GM18868 (cell line): ENCODE results near the gene MPP7.

Experiments used
- ATAC-seq: cut with Tn5 transposase; IDR thresholded peaks from one replicate; pipeline ENCODE4 v1.9.1; 2021; ENCODE audit warnings: mild to moderate bottlenecking, moderate library complexity; ENCODE audit not compliant: unreplicated experiment

Gene MPP7

DNA sequence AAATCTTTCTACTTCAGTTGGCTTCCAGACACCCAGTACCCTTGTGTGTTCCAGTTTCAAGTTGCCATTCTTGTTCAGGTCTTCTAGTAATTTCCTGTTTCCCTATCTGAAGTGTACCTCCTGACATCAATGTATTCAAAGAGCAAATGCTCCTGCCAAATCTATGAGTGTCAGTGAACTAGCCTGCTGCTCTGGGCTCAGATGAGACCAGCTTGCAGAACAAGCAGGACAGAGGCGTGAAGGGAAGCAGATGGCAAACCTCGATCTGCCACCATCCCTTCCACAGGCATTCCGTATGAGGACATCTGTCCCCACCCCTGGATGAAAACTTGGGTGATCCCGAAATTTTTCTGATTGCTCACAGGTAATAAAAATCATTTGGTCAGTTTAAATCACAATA lies 4.4 kb upstream of the MPP7 start:
- no peak for ATAC-seq

DNA sequence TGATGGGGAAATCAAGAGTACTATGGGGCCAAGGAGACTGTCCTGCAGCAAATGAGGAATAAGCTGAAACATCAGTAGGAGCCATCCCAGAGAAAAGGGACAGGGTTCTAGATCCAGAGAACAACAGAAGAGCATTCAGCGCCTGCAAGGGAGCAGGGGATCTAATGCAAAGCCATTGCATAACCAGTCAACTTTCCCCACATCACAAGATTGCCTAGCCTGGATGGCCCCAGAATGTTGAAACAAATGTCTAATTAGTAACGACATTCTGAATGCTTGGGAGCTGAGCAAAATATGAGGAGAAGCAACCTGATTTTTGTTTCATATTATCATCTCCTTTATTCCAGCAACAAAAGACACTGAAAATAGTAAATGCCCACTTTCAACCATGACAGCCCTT lies 2.7 kb upstream of the MPP7 start:
- ATAC-seq, result no peak

DNA sequence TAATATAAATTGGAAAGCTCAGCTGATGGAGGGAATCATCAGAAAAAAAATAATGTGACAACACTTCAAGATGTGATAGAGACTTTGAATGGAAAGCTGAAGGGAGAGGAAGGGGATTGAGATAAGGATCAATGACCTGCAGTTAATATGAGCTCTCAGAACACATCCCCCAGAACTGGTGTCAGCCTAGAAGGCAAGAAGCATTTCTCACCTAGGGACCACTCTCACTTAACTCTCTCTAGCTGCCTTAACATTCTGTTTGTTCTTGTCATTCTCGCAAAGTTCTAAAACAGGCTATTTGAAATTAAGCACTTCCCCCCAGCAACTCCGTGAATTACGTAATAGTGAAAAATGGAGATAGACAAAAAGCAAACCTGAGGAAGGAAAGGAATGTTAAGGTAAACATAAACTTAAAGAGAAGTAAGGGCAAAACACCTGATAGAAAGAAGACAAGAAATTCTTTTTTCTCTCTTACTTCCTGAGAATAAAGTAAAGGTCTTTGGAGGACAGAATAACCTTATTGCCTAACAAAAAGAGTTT lies 1.2 kb upstream of the MPP7 start:
- no peak for ATAC-seq

DNA sequence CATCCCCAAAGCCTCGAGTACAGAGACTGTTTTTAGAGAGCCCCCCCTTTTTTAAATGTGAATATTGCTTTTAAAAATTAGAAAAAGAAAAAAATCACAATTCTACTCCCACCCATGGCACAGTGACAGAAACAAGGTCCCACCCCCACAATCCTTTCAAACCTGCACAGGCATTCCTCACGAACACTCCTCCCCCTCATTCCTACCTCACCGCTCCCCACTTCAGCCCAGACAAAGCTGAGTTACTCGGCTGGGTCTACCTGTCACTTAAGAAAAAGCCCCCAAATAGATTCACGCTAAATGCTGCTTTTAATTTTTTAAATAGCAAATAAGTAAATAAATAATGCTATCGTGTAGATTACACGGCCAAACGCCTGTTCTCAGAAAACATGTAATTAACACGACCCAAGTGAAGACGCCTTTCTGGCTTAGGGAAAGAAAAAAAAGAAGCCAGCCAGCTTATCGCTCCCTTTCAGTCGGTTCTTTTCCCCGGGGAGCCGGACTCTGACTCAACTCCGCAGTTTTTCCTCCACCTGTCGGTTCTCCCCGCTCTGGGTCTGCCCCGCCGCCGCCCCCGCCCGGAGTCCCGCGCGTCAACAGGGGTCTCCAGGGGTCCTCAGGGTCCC lies 739 bp downstream of the MPP7 start:
- no peak for ATAC-seq

DNA sequence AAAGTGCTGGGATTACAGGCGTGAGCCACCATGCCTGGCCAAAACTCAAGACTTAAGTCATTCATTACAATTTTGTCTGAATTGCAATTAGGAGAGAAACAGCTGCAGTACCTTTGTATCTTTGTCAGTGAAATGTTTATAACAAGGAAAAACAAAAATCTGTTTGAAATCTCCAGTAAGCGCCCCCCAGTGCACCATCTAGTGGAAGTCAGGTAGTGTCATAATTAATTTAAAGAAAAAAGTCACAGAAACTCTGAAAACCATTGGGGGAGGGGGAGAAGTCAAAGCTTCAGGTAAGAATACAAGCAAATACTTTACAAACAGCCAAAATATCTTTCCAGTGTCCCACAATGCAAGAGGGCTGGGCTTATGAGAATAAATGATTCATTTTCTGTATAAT lies 2.8 kb downstream of the MPP7 start:
- no peak for ATAC-seq

DNA sequence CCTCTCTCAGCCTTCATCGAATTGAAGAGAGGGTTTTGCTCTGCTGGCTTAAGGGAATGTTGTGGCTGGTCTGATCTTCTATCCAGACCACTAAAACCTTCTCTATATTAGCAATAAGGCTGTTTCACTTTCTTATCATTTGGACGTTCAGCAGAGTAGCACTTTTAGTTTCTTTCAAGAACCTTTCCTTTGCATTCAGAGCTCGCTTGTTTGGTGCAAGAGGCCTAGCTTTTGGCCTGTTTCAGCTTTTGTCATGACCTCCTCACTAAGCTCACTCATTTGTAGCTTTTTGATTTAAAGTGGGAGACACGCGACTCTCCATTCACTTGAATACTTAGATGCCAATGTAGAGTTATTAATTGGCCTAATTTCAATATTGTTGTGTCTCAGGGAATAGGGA lies 3.9 kb downstream of the MPP7 start:
- no peak for ATAC-seq

DNA sequence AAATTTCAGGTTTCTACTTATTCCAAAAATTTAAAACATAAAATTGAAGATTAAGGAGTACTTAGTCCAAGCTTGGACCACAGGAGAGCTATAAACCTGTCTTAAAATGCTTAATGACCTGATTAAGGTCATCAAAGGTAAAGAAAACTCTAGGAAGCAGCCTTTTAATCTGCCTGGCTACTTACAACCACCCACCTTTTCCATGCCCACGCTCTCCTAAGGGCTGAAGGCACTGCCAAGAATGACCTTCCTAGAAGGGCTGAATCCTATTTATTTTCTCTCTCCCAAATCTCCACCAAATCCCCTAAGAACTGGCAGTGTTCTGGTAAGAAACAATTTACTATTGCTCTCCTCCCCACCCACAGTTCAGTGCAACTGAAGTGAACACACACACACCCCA lies 6.8 kb downstream of the MPP7 start:
- no peak for ATAC-seq

DNA sequence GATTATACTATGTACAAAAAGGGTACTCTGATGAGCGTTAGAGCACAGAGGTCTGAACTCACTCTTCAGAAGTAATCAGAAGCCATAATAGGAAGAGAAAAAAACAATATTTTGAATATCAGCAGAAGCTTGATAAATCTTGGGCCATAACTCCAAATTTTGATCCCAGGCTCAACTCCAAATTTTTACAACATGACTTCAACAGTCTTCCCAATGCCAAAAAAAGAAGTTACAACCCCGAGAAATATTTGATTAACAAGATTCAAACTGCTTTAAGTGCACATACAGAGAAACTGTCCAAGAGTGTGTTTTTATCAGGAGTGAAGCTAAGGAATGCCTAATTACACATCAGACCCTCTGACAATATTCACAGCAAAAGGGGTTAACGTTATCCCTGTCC lies 7.5 kb downstream of the MPP7 start:
- ATAC-seq, result no peak

DNA sequence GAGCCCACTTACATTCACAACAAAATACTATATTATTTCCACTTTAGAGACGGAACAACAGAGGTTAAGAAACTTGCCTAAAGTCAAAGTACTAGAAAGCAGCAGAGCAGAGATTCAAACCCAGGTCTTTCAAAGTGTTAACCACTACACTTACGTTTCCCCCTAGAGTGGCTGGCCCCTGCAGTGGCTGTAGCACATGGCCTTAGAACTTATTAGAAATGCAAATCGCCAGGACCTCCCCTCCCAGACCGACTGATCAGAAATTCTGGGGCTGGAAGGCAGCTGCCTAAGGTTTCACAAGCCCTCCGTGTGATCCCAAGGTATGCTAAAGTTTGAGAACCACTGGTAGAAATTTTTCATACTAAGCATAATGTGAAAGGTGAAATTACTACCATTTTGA lies 8.1 kb downstream of the MPP7 start:
- no peak for ATAC-seq

DNA sequence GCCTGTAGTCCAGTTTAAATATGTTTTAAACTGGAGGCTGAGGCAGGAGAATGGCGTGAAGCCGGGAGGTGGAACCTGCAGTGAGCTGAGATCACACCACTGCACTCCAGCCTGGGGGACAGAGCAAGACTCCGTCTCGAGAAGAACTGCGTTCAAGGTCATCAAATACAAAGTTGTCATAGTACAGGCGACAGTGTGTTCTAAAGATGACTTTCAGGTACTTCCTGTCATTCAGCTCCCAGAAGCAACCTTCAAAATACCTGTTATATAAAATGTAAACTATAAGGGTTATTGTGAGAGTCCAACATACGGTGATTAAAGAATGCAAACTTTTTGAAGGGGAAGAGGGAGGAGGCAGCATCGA lies 8.7 kb downstream of the MPP7 start:
- ATAC-seq, result no peak

DNA sequence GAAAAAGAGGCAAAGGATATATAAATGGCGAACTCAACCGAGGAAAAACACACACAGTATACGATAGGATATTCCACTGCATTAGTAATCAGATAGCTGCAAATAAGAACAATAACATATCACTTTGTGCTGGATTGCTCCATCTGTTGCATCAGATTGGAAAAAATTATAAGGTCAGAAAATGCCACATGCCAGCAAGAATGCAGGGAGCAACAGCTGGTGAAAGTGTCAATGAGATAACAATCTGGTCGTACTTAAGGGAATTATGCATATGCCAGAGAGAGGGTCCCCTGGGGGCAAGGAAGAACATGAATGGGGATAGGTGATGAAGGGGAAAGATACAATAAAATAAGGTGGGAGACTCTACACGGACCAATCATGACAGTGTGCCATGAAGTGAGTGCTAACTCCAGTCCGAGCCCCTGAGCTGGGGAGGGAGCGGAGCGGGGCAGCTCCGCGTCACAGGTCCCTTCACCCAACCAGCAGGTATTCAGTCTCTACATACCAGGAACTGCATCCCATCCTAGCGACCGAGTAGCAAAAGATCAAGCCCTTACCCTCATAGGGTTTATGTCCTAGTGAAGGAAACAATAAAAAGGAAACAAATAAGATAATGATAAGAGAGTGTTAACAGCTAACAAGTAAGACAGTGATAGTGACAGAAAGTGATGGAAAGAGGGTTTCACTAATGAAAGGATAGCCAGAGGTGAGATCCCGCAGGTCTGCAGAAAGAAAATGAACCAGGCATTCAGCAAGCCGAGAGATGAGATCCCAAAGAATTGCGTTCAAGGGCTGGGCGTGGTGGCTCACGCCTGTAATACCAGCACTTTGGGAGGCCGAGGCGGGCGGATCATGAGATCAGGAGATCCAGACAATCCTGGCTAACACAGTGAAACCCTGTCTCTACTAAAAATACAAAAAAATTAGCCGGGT lies 9.4 kb downstream of the MPP7 start:
- ATAC-seq, result no peak

DNA sequence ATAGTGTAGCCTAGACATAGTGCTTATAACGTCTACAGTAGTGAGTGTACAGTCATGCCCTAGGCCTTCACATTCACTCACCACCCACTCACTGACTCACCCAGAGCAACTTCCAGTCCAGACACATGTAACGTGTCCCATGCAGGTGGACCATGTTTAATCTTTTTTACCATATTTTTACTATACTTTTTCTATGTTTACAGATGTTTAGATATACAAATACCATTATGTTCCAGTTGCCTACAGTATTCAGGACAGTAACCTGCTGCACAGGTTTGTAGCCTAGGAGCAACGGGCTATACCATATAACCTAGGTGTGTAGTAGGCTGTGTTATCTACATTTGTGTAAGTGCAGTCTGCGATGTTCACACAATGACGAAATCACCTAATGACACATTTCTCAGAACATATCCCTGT lies 11.0 kb downstream of the MPP7 start:
- ATAC-seq, result no peak

DNA sequence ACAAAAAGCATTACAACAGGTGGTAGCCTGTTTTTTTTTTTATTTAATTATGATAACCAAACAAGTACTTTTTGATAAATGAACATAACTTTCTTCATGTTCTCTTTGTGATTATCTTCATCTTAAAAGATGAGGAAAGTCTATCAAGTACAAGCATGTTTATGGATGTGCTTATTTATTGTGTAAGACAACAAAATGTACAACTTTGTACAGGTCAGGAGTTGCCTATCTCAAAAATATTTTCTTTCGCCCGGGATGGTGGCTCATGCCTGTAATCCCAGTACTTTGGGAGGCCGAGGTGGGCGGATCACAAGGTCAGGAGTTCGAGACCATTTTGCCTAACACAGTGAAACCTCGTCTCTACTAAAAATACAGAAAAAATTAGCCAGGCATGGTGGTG lies 17.0 kb downstream of the MPP7 start:
- ATAC-seq, result no peak

DNA sequence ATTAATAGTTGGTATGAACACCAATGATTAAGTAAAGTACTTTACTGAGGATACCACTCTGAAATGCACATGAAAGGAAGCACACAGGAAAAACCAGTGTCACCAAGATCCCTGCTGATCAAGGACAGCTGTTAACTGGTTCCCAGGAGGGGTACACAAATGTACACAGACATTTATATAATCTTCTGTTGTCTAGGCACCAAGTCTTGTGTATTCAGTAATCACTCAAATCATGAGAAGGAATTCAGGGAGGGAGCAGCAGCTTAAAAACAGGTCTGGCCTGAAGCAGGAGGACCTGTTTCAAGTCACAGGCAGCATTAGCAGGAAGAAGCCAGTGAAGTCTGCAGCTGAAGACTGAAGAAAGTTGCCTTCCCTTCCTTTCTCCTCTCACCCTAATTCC lies 18.7 kb downstream of the MPP7 start:
- no peak for ATAC-seq

DNA sequence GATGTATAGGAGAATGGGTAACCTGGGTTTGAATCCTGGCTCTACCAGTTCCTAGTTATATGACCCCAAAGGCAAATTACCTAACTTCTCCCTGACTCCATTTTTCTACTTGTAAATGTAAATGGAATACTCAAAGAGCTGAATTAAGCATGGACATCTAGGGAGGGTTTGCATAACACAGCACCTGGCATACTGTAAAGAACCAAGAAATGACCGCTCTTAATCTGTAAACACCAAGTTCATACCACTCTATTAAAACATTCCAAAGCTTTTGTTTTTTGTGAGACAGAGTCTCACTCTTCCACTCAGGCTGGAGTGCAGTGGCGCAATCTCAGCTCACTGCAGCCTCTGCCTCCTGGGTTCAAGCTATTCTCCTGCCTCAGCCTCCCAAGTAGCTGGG lies 19.6 kb downstream of the MPP7 start:
- ATAC-seq, result no peak

DNA sequence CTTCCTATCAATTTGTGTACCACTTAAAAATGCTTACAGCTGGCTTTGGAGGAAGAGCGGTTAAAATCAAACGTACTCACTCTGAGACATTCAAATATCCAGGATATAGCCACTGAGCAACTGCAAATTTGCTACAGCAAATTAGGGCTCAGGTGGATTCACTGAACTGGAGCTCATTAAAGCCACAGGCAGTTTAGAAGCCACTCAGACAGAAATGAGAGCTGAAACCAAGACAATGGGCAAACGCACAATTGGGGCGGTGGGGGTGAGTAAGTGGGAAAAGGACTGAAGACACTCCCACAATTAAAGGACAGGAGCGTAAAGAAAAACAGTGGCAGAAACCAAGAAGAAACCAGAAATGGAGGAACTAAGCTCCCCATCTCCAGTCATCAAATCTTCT lies 20.5 kb downstream of the MPP7 start:
- ATAC-seq, result no peak

DNA sequence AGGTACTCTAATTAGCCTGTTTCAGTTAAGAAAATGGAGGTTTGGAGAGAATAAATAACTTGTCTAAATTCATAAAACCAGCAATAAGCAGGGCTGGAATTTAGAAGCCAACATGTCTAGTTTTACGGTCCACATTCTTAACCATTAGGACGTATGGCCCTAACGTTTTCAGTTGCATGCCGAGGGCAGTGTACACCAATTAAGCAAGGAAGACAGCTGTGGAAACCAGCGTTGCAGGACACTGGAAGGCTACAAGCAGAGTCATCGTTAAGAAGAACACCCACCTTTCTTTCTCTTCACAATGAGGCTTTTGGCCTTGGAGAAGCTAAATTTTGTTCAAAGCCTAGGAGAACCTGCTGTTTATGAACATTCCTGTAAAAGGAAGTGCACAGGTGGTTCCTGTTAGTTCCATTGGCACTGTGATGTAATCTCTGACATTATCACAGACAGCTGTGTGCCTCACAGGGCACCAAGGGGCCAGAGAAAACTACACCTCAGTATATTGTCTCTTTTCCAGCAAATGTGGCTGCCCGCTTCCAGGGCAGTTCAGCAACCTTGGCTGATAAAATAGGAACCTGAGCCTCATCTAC lies 21.0 kb downstream of the MPP7 start:
- ATAC-seq, result no peak

DNA sequence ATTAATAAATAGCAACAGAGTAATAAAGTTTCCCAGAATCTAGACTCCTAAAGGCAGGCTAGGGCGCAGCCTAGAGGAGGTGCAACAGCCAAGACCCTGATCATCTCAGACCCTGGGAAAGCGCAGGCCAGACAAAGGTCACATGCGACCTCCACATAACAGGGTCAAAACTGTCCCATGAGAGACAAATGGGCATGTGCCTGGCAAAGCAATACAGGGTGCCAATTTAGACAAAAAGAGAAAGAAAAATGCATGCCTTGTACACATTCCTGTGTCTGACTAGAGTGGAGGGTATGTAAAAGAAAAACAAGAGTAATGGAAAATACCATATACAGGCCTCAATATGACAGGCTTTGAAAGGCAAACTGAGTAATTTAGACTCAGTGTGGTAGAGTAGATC lies 22.2 kb downstream of the MPP7 start:
- no peak for ATAC-seq

DNA sequence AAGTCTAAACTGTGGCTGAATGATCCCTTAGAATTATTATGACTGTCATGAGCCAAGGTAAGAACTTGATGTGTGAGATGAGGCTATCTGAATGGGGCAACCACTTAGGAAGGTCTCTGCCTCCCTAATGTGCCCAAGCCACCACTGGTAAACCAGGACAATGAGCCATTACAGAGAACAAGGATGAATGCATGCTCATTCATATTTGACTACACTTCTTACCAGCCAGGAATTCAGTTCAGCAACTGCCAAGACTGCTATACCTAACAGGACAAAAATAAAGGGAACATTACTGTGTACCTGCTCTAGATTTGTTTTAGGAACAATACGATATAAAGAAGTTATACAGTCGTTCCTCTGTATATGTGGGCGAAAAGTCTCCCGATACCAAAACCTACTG lies 23.0 kb downstream of the MPP7 start:
- no peak for ATAC-seq

DNA sequence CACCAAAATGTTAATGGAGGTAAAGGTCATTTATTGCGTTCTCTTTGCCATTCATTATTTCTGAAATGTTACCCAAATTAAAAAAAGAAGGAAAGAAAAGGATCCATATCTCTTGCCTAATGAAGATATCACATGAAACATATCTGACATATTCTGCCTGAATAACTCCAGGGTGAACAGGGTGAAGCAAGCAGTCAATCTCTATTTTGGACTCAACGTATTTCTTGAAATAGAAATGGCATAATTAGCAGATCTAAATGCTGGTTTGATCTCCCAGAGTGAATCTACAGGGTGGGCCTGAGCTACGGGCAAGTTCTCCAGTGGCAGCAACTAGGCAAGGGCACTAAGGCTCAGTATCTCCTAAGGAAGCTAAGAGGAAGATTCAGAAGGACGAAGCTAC lies 24.0 kb downstream of the MPP7 start:
- ATAC-seq, result no peak

DNA sequence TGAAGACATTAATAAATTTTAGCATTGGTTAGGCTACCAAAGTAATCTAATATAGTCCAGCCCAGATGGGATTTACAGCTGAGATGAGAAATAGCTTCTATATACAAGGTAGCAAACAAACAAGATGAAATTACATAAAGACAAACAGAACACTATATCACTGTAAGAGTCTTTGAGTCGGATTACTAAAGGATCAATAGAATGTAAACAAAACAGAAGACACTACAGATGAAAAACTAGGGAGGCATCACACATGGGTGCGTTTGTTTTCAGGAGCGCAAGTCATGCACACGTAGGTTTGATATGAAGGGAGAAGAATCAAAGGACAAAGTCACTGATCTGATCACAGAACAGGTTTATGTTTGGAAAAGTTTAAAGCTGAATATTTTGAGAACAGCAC lies 26.5 kb downstream of the MPP7 start:
- ATAC-seq, result no peak

DNA sequence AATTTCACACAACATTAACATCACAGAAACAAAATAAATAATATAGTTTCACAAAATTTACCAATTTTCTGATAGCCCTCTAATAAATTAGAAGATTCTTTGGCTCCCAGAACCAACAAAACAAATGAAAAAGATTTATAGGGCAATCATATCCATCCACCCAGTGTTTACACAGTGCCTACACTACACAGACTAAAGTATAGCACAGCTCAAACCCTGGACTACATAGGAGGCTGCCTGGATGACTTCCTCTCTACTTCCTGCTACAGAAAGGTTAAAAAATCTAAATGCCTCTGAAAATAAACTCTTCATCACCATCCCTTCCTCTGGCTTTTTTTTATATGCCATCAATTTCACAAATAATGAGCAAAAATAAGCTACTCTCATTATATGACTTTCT lies 28.4 kb downstream of the MPP7 start:
- no peak for ATAC-seq
